Raji (cell line): Measurements from ENCODE around the gene FAT4.

ENCODE experiments used
- POLR2A ChIP-seq: IDR thresholded peaks from 2 replicates; pipeline ENCODE4 v1.6.1; 2011; ENCODE audit warnings: low read depth, low read length, control low read depth; ENCODE audit not compliant: insufficient read depth

Gene FAT4

DNA sequence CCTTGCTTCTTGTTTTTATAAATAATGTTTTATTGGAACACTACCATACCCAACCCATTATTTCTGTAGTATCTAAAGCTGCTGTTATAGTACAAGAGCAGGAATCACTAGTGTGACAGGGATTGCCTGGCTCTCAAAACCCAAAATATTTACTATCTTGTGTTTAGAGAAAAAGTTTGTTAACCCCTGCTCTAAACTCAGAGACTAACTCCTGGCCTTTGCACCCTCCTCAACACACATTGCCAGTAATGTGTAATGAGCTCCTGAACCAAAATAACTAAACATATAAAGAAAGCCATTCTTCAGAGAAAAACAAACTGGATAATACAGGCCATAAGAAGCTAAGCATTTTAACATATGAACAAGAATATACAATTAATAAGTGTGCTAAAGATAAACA lies 8.2 kb upstream of the FAT4 start:
- TF ChIP-seq POLR2A, result no peak

DNA sequence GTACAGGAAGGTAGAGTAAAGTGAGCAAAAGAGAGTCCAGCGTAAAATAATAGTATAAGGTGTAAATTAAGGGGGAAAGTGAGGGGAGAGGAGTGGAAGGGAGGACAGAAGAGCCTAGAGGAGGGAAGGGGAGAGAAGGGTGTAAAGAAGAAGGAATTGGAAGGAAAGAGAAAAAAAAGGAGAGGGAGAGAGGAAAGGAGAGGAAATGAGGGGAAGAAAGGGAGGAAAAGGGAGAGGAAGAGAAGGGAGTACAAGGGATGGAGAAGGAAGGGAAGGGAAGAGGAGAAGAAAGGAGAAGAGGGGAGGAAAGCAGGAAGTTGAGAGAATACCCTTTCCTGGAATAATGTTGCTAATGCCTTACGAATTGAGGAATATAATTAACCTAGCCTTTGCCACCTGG lies 3.3 kb upstream of the FAT4 start:
- no peak for TF ChIP-seq POLR2A

DNA sequence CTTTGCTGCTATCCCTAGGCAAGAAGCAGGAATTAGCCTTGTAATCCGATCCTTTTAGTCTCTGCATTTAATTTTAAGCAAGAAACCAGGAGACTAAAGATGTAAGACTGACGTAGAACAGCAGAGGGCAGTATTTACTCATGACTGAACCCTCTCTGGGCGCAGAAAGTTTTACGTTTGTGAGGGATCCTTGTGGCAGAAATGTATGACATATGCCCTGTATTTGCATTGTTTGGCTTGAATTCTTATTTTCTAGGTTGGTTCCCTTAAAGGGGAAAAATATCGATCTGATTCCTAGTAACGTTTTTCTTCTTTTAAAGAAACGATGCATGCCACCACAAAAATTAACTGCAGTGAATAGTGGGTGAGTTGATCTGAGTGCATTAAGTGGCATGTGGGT lies 1.3 kb upstream of the FAT4 start:
- TF ChIP-seq POLR2A, result no peak

DNA sequence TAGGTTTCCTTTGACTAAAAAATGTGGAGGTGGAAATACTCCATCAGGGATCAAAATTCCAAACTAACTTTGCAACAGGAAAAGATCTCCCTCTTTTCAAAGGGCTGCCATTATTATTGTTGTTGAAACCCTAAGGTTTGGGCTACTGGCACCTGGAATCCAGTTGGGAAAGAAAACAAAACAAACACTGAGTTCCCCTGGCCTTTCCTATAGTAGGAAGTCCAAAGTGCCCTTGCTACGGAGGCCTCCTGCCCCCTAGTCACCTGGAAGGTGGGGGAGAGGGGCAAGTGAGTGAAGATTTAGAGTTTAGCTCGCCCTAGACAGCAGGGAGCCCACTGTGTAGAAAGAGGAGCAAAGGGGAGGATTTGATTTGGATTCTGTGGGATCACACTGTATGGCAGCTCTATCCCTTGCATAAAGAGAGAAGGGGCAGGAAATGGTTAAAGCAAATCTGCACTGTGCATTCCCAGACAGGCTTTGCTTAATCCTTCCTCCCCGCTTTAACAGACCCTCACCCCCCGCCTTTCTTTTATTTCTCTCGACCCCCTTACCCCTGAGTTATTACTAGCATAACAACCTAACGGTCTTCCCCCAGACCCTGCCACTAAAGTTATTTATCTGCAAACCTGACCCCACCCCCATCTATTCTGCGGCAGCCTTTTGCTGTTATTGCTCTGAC lies 627 bp upstream of the FAT4 start:
- no peak for TF ChIP-seq POLR2A

DNA sequence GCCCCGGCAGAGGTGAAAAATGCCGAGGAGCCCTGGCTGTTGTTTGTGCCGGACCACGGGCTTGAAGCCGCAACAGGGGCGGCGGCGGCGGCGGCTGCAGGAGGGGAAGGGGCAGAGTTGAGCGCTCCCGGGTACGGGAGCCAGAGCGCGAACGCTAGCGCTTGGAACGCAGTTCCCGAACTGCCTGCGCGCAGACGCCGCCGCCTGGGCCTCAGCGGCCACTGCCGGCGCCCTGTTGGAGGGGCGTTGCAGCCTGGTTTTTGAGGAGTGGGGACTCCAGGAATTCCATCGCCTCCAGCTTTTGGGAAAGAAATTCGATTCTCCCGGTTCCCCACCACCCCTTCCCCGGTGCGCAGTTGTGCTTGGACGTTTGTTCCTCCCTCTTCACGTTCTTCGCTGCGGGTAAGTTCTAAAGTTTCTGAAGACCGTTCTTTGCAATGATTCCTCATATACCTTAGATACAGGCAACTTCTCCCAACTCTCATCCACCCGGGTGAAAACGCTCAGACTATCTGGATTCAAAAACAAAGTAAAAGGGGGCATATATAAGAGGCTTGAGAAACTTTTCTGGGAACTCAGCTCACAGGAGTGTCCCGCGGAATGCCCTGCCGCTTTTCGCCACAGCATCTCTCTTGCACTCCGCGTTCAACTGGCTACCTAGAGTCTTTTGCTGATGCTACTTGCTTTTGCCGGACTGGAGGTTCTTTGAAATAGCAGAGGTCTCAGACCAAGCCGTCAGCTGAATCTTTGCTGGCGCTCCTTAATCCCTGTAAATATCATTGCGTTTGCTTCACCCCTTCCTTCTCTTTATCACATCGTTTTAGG lies 1.0 kb downstream of the FAT4 start:
- no peak for TF ChIP-seq POLR2A

DNA sequence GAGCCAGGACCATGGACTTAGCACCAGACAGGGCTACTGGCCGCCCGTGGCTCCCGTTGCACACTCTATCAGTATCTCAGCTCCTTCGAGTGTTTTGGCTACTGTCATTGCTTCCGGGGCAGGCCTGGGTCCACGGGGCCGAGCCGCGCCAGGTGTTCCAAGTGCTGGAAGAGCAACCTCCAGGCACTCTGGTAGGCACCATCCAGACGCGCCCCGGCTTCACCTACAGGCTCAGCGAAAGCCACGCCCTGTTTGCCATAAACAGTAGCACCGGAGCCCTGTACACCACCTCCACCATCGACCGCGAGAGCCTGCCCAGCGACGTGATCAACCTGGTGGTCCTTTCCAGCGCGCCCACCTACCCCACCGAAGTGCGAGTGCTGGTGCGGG lies 1.6 kb downstream of the FAT4 start:
- TF ChIP-seq POLR2A, result no peak

DNA sequence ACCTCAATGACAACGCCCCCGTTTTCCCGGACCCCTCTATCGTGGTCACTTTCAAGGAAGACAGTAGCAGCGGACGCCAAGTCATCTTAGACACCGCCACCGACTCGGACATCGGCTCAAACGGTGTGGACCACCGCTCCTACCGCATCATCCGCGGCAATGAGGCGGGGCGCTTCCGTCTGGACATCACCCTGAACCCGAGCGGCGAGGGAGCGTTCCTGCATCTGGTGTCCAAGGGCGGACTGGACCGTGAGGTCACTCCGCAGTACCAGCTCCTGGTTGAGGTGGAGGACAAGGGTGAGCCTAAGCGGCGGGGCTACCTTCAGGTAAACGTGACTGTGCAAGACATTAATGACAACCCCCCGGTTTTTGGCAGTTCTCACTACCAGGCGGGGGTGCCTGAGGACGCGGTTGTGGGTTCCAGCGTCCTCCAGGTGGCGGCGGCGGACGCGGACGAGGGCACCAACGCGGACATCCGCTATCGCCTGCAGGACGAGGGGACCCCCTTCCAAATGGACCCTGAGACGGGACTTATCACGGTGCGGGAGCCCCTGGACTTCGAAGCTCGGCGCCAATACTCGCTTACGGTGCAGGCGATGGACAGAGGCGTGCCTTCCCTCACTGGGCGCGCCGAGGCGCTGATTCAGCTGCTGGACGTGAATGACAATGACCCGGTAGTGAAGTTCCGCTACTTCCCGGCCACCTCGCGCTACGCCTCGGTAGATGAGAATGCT lies 2.2 kb downstream of the FAT4 start:
- TF ChIP-seq POLR2A, result no peak

DNA sequence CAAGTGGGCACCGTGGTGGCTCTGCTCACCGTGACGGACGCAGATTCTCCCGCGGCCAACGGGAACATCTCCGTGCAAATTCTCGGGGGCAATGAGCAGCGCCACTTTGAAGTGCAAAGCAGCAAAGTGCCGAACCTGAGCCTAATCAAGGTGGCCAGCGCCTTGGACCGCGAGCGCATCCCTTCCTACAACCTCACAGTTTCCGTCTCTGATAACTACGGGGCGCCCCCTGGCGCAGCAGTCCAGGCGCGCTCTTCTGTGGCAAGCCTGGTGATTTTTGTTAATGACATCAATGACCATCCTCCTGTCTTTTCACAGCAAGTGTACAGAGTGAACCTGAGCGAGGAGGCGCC lies 2.7 kb downstream of the FAT4 start:
- TF ChIP-seq POLR2A, result no peak

DNA sequence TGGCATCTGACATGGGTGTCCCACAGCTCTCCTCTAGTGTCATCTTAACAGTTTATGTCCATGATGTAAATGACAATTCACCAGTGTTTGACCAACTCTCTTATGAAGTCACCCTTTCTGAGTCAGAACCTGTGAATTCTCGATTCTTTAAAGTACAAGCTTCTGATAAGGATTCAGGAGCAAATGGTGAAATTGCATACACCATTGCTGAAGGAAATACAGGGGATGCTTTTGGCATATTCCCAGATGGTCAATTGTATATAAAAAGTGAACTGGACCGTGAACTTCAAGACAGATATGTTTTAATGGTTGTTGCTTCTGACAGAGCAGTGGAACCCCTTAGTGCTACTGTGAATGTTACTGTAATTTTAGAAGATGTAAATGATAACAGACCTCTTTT lies 4.6 kb downstream of the FAT4 start:
- TF ChIP-seq POLR2A, result no peak

DNA sequence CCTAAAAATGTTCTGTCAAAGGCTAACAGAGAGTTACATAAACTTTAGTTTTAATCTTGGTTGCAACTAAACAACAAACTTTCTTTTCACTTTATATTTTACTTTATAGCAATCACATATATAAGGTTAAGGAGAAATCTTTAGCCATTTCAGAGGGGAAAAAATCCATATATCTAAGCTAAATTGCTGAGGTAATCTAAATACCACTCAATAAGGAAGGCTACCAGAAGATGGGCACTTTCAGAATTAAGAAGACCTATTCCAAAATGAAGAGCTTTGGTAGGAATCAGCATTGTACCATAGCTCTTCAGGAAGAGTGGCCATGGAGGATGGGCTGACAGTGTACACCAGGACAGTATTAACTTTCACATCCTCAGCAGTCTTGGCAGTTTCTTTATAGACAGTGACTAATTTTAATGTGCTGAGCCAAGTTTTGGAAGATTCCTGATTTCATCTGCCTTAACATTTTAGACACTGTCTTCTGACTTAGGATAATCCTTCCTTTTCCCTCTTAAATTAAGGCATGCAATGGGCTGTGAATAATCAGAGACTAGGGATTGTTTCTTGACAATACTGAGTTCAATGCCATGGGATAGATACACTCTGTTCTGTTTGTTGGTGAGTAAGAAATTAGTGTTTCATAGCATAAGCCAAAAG lies 7.1 kb downstream of the FAT4 start:
- TF ChIP-seq POLR2A, result no peak

DNA sequence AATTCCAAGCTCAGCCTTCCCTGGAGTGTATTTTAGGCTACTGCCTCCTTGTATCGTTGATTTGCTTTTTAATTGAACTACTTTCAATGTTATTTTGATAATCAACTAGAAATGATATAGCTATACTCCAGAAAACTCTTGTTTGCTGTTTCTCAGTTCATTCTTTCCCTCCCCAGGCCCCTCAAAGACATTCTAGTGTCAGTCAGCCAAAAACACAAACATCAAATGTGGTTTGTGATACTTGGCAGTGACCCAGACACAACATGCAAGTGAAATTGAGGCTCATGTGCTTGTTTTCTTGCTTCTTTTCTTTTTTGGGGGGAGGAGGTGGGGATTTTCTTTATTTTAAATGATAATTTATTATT lies 7.6 kb downstream of the FAT4 start:
- no peak for TF ChIP-seq POLR2A

DNA sequence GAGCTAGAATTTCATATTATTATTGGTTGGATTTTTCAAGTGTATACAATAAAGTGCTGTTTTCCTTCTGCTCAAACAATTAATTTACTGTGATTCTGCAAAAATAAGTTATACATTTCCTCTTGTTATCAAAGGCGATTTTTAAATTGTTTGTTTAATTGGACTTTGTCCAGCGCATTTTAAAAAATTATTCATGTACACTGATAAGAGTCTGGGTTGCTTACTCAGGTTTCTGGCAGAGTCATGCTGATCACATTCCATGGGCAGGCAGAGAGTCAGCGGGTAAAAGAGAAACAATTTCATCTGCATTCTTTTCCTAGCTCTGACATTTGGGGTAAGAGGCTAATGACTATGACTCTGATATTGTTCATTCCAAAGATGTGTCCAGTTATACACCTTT lies 8.9 kb downstream of the FAT4 start:
- TF ChIP-seq POLR2A, result no peak

DNA sequence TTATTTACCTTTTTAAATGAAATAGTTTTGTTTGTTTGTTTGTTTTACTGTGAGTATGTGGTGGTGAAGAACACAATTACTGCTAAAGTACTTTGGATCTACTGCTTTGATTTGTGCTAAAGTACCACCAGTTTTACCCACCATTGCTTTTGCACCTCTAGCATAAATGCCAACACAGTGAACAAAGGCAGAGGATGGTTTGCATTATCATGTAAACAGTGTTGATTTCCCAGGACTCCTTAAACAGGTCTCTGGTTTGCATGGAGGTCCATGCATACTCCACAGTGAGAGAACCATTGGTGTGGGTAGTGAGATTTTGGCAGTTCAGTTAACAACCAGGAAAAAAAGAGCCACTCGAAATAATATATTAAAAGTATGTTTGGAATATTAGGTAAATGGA lies 11.0 kb downstream of the FAT4 start:
- TF ChIP-seq POLR2A, result no peak

DNA sequence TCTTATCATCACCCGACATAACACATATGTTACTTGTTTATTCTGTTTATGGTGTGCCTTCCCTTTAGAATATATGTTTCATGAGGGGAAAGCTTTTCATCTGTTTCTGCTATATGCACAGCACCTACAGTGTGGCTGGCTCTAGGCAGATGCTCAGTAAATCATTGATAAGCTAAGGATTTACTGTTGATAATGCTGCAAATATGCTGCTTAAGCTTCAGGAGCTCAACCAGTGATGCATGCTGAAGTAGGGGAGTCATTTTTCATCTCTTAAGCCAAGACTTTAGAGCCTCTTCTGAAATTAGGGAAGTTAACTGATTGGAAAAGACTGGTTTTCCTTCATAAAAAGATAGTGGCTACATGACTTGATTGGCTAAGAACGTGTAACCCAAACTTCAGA lies 16.4 kb downstream of the FAT4 start:
- no peak for TF ChIP-seq POLR2A

DNA sequence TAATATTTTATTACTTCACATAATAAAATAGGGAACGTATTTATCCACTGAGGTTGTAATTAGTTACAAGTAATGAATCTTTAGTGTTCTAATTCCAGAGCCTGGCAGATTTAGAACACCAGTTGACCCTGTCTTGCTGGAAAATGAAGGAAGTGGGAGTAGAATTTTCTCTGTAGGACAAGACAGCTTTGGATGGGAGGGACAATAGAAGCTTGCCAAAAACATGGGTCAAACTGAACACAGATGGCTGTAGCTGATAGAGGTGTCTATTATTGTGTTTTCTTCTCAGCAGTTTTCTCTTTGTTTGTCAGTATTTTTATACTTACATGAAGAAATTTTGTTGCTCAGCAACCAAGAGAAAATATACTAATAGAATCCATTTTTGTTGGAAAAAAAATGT lies 20.2 kb downstream of the FAT4 start:
- TF ChIP-seq POLR2A, result no peak

DNA sequence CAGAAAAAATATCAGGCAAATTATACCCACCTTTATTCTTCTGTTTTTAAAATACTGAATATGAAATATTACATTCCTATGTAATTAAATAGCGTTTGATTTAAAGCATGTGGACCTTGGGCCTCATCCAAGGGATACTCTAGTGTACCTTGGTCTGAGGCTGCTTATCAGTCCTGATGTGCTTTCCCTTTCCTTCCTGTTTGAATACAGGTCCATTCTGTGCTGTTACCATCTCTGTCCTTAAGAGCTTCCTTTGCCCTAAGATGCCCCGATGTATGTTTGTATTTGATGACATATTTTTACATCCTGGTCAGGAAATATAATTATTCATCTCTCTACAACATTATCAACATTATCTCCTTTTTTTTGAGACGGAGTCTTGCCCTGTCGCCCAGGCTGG lies 24.1 kb downstream of the FAT4 start:
- TF ChIP-seq POLR2A, result no peak
